ENCODE results near the gene FUOM. TPM values are rescaled to one million over a fixed set of nuclear protein-coding genes. Genes with fewer than 3 reads are reported as not detected.
A peak's percentile ranks its signal among the peaks of the same experiment; 100 is the strongest.

Gene FUOM, protein sequence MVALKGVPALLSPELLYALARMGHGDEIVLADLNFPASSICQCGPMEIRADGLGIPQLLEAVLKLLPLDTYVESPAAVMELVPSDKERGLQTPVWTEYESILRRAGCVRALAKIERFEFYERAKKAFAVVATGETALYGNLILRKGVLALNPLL
- total RNA-seq = 20.3 TPM

DNA sequence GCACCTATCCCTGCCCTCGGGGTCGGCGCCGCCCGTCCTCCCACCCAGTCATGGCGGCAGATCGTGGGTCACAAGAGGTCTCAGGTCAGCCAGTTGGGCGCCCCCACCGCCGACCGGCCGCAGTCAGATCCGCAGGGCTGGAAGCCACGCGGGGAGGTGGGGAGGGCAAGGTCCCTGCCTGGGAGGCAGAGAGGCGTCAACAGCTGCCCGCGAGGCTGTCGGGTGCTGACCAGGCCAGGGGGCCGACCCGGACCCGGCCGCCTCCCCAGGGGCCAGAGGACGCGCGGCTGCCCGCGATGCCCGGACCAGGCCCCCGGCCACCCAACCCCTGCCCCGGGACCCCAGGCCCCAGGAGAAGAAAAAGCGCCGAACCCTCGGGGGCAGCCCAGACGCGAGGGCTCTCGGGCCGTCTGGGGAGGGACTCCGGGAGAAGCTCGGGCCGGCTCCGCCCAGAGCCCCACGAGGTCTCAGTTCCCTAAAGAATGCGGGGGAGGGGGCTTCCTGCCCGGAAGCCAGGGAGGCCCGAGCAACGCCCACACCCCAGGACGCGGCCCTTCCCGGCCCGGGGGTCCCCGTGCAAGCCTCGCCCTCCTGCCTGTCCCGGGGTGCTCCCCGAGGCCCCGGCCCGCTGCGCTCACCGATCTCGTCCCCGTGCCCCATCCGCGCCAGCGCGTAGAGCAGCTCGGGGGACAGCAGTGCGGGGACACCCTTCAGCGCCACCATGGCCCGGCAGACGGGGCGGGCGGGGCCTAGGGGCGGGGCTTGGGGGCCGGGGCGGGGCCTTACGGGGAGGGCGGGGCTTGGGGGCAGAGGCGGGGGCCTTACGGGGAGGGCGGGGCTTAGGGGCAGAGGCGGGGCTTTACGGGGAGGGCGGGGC lies at the start of gene FUOM:
Gene FUOM, minus strand, starts transcription at position 735 of the 877 bp plus-strand sequence. Its CDS starts 12 bp downstream, at position 723.
- DNase-seq (ENCODE audit: low spot score) = no peak

DNA sequence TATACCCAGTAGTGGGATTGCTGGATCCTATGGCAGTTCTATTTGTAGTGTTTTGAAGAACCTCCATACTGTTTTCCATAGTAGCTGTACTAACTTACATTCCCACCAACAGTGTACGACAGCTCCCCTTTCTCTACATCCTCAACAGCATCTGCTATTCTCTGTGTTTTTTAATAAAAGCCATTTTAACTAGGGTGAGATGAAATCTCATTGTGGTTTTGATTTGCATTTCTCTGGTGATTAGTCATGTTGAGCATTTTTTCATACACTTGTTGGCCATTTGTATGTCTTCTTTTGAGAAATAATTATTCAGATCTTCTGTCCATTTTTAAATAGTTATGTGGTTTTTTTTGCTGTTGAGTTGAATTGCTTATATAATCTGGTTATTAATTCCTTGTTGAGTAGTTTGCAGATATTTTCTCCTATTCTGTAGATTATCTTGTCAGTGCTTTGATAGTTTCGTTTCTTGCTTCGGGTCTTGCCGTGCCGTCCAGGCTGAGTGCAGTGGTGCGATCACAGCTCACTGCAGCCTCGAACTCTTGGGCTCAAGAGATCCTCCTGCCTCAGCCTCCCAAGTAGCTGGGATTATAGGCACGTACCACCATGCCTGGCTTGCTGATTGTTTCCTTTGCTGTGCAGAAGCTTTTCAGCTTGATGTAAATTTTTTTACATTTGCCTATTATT lies 48.2 kb upstream of the FUOM start:
- no peak for DNase-seq (ENCODE audit: low spot score)

DNA sequence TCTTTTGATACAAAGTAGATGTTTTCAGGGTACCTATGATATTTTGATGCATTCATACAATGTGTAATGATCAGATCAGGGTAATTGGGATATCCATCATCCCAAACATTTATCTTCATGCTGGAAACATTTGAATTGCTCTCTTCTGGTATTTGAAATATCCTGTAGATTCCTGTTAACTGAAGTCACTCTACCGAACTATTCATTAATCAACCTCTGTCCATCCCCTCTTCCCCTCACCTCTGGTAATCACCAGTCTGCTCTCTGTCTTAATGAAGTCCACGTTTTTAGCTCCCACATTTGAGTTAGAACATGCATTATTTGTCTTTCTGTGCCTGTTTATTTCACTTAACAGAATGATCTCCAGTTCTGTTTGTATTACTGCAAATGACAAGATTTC lies 47.5 kb upstream of the FUOM start:
- DNase-seq (ENCODE audit: low spot score) = no peak

DNA sequence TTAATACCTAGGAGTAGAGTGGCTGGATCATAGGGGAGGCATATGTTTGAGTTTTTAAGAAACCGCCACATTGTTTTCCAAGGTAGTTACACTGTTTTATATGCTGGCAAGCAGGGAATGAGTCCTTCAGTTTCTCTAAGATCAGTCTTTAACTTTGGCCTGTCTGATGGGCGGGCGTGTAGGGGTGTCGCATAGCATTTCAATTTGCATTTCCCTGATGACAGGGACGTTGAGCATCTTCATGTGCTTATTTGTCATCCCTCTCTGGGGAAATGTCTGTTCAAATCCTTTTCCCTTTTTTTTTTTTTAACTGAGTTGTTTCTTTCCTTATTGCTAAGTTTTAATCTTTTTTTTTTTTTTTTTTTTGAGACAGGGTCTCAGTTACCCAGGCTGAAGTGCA lies 46.0 kb upstream of the FUOM start:
- DNase-seq (ENCODE audit: low spot score) = no peak

DNA sequence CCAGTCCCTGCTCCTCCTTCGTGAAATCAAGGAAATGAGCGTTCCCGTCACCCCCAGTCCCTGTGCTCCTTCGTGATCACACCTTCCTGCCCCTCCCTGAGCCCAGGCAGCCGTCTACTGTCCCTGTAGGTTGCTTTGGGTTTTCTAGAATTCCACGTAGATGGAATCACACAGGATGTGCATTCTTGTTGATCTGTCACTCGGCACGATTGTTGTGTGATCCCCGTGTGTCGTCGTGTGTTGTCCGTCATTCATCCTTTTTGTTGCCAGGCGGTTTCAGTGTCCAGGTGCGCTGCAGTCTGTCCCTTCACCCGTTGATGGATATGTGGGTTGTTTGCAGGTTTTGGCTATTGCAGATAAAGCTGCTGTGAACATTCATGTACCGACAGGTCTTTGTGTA lies 45.5 kb upstream of the FUOM start:
- no peak for DNase-seq (ENCODE audit: low spot score)

DNA sequence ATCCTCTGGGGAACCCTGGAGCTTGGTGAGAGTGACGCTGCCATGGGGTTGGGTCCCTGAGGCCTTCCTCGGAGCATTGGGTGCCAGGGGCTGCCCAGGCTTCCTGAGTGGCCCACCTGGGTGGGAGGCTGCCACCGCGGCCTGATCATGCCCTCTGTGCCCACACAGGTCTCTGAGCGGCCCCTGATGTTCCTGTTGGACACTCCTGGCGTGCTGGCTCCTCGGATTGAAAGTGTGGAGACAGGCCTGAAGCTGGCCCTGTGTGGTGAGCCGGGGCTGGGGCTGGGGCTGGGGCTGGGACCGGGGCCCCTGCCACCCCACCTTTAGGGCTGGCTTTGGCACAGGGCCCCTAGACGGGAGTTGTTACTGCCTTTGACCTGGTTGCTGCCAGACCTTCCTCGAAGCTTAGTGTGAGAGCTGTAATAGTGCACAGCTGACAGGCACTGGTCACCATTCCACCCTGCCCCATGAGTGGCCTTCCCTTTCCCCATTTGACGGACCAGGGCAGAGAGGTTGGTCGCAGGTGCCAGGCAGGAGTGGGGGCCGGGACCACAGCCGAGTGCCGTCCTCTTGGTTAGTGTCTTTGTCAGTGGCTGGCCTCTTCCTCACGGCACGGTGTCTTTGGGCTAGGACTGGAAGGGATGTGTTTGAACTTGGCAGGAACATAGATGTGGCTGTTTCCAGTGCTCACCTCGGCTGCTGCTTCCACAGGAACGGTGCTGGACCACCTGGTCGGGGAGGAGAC lies 44.3 kb upstream of the FUOM start:
- no peak for DNase-seq (ENCODE audit: low spot score)

DNA sequence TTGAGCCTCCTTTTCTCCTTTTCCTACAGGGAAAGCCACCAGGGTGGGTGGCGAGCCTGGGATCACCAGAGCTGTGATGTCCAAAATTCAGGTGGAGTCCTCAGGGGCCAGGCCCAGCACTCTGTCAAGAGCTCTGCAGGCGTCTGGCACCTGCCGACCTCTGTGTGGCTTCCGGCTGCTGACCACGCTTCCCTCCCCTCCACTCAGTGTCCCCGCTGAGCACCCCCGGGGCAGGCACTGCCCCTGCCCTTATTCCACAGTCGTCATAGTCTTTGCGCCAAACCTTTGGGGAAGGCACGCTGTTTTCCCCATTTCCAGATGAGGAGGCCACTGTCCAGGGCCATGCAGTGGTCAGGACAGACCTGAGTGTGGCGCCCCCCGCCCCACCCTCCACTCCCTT lies 43.7 kb upstream of the FUOM start:
- DNase-seq (ENCODE audit: low spot score) = no peak

DNA sequence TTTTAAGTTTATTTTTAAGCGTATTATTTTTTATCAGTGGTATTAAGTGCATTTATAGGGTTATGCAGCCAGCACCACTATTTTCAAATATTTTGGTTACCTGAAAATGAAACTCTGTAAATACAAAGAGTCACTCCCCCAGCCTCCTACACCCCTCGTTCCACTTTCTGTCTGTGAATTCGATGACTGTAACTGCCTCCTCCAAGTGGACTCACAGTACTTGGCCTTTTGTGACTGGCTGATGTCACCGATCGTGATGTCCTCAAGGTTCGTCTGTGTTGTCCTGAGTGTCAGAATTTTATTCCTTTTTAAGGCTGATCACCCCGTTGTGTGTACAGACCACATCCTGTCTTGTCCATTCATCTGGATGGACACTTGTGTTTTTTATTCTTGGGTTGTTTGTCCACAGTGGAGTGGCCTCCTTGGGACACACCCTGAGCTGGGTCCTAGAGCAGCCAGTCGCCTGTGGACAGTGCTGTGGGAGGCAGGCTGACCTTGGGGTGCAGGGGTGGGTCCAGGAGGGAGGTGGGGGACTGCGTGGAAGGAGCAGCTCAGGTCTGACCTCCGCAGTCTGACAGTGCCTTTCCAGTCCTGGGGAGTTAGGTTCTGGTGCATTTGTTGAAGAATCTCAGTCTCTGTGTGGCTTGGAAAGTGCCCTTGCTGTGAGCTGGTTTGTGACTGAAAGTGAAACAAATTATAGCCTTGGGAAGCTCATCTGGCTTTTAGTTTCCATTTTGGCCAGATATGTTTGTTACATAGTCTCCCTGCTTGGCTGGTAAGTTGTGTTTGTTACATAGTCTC lies 43.0 kb upstream of the FUOM start:
- DNase-seq (ENCODE audit: low spot score) = no peak

DNA sequence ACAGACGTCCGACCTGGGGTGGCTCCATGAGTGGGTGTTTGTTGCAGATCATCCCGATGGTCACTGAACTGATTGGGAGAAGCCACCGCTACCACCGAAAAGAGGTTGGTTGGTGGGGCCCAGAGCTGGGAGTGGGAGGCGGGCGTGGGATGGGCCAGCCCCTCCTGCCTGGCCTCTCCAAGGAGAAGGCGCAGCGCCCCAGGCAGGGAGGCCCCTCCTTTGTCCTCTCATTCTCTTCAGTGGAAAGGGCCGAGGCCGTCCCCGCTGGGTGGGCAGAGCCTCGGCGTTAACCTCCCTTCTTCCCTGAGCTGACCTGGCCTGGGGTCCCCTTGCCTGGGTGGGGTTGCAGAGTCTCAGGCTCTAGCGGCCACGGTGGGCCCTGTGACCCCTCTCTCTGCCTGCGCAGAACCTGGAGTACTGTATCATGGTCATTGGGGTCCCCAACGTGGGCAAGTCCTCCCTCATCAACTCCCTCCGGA lies 41.3 kb upstream of the FUOM start:
- no peak for DNase-seq (ENCODE audit: low spot score)

DNA sequence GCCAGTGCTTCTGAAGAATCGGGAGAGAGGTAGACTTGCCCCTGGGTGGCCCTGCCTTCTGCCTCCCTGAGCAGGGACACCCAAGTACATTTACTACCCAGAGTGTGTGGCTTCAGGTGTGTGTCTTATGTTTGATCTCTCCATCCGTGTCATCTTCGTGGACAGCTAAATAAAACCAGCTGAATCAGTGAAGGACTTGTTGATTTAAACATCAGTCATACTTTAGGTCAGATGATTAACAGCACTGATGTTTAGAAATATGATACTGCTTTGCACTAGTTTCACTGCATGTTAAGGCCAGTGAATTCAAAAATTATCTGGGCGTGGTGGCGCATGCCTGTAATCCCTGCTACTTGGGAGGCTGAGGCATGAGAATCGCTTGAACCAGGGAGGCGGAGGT lies 40.1 kb upstream of the FUOM start:
- no peak for DNase-seq (ENCODE audit: low spot score)

DNA sequence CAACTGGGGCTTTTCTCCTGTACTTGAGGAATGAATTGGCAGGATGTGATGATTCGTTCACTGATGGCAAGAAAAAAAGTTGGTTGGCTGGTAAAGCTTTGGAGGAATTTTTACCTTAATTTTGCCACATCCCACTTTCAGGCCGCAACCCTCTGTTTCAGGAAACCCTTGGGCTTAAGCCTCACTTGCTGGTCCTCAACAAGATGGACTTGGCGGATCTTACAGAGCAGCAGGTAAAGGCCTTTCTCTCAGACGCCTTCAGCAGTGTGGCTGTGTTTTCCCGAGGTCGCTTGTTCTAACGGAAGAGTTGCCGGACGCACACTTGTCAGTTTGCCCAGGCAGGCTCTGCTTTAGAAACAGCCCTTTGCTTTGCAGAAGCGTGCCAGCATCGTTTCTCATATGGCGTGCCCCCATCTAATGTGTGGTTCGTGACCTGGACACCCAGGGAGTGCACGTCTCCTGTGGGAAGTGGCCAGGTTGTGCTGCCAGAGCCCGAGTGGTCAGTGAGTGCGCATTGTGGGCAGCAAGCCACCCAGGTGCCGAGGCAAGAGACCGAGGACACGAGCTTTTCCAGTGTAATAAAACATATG lies 38.3 kb upstream of the FUOM start:
- no peak for DNase-seq (ENCODE audit: low spot score)

DNA sequence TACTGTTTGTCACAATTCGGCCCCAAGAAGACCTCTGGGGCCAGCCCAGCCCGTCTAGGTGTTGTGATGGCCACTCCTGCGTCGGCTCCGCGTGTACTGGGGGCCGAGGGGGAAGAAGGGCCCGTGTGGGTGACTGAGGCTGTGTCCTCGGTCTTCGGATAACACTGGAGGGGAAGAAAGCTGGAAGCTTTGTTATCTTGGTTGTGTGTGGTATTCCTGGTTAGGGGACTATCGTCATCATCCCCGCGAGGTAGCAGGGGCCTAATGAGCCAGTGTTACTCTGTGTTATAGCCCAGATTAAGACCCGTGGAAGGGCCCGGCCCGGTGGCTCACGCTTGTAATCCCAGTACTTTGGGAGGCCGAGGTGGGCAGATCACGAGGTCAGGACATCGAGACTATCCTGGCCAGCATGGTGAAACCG lies 37.0 kb upstream of the FUOM start:
- DNase-seq (ENCODE audit: low spot score) = no peak

DNA sequence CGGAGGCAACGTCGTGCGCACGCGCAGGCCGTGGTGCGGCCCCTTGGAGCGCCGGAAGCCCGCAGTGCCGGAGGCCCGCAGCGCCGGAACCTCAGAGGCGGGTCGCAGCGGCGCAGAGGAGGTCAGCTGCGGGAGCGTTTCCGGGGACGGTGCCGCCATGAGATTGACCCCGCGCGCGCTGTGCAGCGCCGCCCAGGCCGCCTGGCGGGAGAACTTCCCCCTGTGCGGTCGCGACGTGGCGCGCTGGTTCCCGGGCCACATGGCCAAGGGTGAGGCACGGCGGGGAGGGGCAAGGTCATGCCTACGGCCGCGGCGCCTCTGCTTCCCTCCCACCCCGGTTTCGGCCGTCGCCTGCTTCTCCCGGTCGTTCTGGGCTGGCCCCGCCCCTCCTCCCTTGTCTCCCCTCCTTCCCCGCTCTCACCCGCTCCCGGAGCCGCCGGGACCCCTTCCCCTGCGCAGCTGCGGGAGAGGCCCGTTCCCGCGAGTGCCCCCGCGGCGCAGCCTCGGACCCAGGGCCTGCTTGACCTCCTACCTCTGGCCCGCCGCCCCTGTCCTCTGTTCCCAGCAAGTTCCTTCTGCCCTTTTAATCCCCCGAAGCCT lies 36.3 kb upstream of the FUOM start, which contains the start of gene MTG1:
Gene MTG1, plus strand, starts transcription at position 94 of the 600 bp plus-strand sequence. Its CDS starts 64 bp downstream, at position 158.
- DNase-seq (ENCODE audit: low spot score) = peak; percentile 94

DNA sequence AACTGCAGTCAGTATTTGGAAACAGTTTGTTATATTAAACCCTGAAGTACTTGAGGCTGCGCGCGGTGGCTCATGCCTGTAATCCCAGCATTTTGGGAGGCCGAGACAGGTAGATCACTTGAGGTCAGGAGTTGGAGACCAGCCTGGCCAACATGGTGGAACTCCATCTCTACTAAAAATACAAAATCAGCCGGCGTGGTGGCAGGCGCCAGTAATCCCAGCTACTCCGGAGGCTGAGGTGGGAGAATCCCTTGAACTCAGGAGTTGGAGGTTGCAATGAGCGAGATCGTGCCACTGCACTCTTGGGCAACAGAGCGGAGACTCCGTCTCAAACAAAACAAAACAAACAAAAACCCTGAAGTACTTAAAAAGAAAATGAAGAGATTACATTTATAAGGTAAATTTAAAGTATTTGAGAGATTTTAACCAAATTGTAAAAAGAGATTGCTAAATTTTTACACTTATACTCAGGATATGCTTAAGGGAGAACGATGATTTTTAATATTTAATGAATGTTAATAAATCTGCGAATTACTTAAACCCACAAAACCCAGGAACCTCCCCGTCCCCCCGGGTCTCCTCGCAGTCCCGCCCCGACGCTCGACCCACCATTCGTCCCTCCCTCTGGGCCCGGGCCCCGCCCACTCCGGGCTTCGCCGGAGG lies 35.7 kb upstream of the FUOM start:
- no peak for DNase-seq (ENCODE audit: low spot score)

DNA sequence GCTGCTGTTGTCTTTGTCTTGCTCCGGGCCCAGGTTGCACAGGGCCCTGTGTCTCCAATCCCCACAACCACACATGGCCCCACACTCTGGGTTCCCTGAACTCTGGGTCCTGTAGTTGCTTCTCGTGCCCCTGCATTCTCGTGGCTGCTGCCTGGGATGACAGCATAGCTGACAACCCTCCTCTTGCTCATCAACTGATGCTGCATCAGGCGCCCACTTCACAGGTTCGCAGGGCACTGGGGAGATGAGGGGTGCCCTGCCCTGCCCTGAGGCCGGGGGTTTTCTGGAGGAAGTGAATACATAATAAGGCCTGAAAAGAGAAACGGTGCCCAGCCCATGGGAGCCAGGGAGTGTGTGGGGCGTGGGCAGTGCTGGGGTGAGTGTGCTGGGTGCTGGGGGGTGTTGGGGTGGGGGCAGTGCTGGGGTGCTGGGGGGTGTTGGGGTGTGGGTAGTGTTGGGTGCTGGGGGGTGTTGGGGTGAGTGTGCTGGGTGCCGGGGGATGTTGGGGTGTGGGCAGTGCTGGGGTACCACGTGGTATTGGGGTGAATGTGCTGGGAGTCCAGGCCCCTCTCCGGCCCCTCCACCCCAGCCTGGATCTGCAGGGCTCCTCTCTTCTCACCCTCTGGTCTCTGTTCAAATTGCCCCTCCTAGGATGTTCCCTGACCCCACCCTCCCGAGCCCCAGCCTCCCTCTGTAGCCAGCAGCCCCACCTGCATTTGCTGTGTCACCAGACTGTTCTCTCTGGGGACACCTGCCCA lies 34.1 kb upstream of the FUOM start:
- no peak for DNase-seq (ENCODE audit: low spot score)

DNA sequence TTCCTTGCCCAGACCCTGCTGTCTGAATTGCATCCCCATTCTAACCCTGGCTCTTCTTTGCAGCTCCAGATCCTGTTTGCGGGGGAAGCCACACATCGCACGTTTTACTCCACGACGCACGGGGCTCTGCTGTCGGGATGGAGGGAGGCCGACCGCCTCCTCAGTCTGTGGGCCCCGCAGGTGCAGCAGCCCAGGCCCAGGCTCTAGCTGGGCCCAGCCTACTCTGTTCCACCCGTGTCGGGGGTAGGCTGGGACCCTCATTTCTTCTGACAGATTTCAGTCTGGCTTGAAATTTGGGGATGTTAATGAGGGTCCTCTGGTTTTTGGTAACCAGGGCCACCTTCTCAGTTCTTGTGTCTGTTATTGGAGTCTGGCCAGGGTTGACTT lies 33.4 kb upstream of the FUOM start:
- no peak for DNase-seq (ENCODE audit: low spot score)

DNA sequence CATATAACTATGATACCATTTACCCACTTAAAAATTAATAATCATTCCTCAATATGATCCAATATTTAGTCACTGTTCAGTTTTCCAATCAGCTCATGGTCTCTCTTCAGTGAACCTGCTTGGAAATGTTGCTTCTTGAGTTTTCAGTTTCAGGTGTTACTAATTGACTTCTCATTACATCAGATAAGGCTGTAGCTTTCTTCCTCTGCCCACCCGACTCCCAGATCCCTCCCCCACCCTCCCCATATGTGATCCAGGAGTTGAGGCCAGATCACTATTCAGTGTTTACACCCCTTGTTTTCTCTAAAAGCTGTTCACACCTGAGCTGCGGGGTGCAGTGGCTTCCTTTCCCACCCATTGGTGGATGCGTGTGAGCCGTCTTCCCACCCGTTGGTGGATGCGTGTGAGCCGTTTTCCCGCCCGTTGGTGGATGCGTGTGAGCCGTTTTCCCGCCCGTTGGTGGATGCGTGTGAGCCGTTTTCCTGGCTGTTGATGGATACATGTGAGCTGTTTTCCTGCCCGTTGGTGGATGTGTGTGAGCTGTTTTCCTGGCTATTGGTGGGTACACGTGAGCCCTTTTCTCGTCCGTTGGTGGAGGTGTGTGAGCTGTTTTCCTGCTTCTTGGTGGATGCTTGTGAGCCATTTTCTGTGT lies 32.9 kb upstream of the FUOM start:
- DNase-seq (ENCODE audit: low spot score) = no peak

Data from ureter (tissue), 1 donor.